DMS79 (cell line): ENCODE data around the gene RGMA.

Source experiments
- DNase-seq: peaks from one replicate; lab custom pipeline; 2025; lab: John Stamatoyannopoulos, UW

The RGMA gene

DNA sequence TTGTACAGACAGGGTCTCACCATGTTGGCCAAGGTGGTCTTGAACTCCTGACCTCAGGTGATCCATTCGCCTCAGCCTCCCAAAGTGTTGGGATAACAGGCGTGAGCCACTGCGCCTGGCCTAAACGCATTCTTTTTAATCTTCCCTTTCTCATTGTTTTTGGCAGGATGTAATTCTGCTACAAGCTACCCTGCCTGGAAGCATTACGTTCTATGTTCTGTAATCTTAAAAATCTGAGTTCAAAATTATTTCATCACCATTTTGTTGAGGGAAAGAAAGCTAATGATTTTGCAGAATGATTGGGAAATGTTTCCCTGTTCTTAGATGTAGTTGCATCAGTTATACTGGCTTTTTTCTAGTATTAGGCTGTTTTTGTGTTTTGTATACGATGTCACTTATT, 71.5 kb downstream of the RGMA start:
- no peak for DNase-seq

DNA sequence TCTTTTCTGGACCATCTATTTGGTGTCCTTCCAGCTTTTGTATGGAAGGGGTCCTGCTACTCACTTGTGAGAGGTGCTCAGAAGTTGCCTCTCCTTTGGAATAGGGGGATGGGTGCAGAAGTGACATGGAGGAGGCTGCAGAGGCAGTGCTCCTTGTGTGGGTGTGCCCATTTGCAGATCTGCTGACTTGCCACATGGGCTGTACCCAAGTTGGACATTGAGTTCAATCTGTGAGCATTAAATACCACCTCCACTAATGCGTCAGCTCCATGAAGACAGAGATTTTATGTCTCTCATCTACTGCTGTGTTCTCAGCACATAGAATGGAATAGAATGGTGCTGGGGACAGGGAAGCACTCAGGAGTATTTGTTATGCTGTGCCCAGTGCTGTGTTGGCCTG, 76.2 kb downstream of the RGMA start:
- DNase-seq: no peak

DNA sequence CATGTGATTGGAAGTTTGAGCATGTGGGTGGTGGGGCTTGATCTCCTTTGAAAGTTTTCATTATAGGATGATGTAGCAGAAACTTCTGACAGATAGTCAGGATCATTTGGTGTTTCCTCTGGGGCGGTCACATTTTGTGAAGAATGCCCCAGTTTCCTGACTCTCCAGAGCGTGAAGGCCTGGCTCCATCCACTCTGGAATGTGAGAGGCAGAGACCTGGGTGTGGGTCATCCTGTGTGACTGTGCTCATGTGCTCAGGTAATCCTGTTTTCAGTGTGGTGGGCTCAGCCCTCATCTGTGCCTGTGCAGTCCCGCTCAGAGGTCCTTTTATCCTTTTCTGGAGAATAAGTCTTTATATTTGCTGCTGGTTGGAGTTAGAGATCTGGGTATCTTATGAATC, 81.0 kb downstream of the RGMA start:
- no peak for DNase-seq

DNA sequence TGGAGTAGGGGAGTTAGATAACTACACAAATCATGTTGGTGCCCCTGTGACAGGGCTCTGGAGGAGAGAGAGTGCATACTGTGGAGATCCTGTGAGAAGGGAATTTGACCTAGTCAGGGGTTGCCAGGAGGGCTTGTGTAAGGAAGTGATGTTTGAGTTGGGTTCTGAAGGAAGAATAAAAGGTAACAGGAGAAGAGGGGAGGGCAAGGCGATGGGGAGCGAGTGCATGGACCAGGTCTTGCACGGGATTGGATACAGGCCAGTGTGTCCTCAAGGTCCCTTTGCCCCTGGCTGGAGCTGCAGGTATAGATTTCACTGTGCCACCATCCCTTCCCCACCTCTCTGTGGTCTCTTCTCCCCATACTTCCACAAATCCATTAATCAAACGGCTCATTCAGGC, 83.9 kb downstream of the RGMA start:
- DNase-seq: no peak

DNA sequence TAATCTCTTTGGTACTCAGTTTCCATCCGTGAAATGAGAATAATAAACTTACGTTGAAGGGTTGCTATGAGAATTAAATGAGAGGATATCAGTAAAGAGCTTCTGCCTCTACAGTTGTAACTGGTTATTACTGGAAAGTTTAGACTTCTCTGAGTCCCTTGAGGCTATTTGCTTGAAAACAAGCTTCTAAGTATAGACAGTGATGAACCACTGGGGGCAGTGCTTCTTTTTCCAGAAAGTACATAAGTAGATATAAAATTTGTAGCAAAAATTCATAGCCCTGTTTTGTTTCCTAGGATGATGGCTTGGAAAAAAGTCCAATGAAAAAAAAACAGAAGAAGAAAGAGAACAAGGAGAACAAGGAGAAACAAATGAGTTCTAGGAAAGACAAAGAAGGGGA, 87.1 kb downstream of the RGMA start:
- no peak for DNase-seq

DNA sequence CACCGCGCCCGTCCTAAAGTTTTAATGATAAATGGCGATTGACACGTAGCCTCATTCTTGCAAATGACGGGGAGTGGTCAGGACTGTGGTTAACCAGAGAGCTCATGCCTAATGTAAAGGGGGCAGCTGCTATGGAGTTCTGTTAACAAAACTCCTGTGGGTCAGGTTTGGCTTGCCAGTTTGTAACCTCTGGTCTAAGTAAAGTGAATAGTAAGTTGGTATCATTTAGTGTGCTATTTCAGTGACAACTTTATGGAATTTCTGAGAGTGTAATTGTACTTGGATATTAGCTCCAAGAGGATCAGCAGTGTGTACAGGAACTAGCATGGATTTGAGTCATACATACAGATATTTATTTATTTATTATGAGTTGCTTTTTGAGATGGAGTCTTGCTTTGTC, 87.9 kb downstream of the RGMA start:
- no peak for DNase-seq

DNA sequence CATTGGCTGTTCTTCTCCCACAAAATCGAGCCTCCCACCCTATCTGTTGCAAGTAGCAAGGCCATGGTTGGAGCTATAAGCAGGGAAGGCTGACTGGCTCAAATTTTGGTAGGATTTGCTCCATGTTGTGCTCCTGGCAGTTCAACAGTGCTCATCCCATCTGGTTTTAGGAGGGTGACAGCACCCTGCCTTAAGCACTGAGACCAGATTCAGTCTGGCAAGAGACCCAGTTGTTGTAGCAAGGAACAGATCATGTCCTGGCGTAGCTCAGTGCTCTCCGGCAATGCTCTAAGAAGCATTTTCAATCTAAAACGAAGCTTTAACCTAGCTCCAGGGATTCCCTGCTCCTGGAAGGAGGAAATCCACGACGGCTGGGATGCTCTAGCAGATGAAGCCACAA, 91.2 kb downstream of the RGMA start:
- no peak for DNase-seq

DNA sequence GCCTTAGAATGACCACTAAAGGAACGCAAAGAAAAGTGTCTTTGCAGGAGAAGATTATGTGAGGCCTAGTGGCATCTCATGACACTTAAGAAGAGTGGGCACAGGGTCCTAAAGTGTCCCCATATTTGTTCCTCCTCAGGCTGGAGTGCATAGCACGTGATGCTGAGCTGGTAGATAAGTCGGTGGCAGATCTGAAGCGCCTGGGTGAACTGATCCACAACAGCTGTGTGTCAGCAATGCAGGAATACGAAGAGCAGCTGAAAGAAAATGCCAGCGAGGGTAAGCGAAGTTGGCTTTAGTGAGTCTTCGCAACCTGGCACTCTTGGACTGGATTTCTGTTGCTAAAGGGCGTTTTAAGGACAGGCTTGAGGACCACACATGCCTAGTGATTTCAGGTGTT, 96.3 kb downstream of the RGMA start:
- no peak for DNase-seq

DNA sequence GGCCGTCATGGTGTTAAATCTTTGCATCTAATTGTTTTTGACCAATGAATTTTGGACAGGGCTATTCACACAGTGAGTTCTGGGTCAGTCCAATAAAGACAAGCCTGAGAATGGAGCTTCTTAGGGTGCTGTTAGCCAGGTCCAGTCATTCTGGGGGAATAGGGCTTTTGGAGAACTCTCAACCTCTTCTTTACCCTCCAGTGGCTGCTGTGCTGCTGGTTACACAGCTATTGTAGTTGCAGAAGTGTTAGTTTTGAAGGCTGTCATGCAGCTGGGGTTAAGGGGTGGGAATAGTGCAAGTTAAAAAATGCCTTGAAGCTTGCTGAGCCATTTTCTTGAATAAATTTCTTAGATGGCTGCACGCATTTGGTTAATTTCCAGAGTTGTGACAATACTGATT, 99.0 kb downstream of the RGMA start:
- no peak for DNase-seq

- no peak for DNase-seq
Observed at GRCh38 chr15:92989470-92989869, 99.5 kb downstream of the RGMA start.
